Measurements from ENCODE around the gene ALS2CL.

DNA sequence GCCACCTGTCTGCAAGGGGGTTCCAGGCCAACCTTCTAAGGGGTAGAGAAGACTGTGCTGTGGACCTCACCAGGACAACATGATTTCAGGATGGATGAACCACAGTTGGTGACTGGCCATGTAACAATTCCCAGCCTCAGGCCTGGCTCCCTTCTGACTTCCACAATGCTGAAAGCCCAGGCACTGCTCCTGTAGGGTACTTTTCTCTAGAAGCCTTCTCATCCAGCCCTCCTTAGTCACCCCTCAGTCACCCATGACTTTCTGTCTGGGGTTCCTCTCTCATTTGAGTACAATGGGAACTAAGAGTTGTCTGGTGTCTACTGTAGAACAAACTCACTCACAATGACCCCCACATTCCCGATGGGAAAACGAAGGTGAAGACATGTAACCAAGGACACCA, 8.6 kb downstream of the ALS2CL start:
- no peak for TF ChIP-seq CTCF (IDR thresholded peaks at IDR 0.05)
- TF ChIP-seq POLR2A (IDR thresholded peaks at IDR 0.05), result no peak
